ENCODE data around the gene SLC8A1.

SLC8A1 gene

GRCh38 chr2:40258135-40258457 lies 193.8 kb downstream of the SLC8A1 start:
- no peak for ATAC-seq
- TF ChIP-seq ZNF70 (CRISPR knock-in tag; IDR thresholded peaks at IDR 0.05) (no peak), ESRRG (CRISPR knock-in tag; IDR thresholded peaks at IDR 0.05) (no peak), ZC3H10 (CRISPR knock-in tag; IDR thresholded peaks at IDR 0.05) (no peak), CSDC2 (CRISPR knock-in tag; IDR thresholded peaks at IDR 0.05) (no peak), ZNF565 (CRISPR knock-in tag; conservative IDR thresholded peaks at IDR 0.05; ENCODE audit: low read depth) (no peak), TOX (CRISPR knock-in tag; IDR thresholded peaks at IDR 0.05; ENCODE audit: borderline replicate concordance) (no peak), RARB (CRISPR knock-in tag; IDR thresholded peaks at IDR 0.05) (no peak), ZNF8 (CRISPR knock-in tag; IDR thresholded peaks at IDR 0.05) (no peak), TCF4 (CRISPR knock-in tag; IDR thresholded peaks at IDR 0.05; ENCODE audit: borderline replicate concordance) (no peak), BACH2 (CRISPR knock-in tag; IDR thresholded peaks at IDR 0.05; ENCODE audit: borderline replicate concordance) (no peak), GLIS3 (CRISPR knock-in tag; IDR thresholded peaks at IDR 0.05) (no peak), PPARA (CRISPR knock-in tag; IDR thresholded peaks at IDR 0.05; ENCODE audit: borderline replicate concordance) (no peak), SNAI2 (CRISPR knock-in tag; IDR thresholded peaks at IDR 0.05) (no peak), TSHZ2 (CRISPR knock-in tag; IDR thresholded peaks at IDR 0.05) (no peak), ZFP3 (CRISPR knock-in tag; IDR thresholded peaks at IDR 0.05) (no peak)
- TF ChIP-seq, protein P1, sequence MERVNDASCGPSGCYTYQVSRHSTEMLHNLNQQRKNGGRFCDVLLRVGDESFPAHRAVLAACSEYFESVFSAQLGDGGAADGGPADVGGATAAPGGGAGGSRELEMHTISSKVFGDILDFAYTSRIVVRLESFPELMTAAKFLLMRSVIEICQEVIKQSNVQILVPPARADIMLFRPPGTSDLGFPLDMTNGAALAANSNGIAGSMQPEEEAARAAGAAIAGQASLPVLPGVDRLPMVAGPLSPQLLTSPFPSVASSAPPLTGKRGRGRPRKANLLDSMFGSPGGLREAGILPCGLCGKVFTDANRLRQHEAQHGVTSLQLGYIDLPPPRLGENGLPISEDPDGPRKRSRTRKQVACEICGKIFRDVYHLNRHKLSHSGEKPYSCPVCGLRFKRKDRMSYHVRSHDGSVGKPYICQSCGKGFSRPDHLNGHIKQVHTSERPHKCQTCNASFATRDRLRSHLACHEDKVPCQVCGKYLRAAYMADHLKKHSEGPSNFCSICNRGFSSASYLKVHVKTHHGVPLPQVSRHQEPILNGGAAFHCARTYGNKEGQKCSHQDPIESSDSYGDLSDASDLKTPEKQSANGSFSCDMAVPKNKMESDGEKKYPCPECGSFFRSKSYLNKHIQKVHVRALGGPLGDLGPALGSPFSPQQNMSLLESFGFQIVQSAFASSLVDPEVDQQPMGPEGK (CRISPR knock-in tag; IDR thresholded peaks at IDR 0.05; ENCODE audit: borderline replicate concordance), result no peak
- TF ChIP-seq, protein P2, sequence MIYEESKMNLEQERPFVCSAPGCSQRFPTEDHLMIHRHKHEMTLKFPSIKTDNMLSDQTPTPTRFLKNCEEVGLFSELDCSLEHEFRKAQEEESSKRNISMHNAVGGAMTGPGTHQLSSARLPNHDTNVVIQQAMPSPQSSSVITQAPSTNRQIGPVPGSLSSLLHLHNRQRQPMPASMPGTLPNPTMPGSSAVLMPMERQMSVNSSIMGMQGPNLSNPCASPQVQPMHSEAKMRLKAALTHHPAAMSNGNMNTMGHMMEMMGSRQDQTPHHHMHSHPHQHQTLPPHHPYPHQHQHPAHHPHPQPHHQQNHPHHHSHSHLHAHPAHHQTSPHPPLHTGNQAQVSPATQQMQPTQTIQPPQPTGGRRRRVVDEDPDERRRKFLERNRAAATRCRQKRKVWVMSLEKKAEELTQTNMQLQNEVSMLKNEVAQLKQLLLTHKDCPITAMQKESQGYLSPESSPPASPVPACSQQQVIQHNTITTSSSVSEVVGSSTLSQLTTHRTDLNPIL (CRISPR knock-in tag; IDR thresholded peaks at IDR 0.05; ENCODE audit: low read depth), result no peak
- TF ChIP-seq, protein P3, sequence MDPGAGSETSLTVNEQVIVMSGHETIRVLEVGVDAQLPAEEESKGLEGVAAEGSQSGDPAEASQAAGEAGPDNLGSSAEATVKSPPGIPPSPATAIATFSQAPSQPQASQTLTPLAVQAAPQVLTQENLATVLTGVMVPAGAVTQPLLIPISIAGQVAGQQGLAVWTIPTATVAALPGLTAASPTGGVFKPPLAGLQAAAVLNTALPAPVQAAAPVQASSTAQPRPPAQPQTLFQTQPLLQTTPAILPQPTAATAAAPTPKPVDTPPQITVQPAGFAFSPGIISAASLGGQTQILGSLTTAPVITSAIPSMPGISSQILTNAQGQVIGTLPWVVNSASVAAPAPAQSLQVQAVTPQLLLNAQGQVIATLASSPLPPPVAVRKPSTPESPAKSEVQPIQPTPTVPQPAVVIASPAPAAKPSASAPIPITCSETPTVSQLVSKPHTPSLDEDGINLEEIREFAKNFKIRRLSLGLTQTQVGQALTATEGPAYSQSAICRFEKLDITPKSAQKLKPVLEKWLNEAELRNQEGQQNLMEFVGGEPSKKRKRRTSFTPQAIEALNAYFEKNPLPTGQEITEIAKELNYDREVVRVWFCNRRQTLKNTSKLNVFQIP (CRISPR knock-in tag; IDR thresholded peaks at IDR 0.05; ENCODE audit: borderline replicate concordance, low read depth), result no peak
- TF ChIP-seq, protein P4, sequence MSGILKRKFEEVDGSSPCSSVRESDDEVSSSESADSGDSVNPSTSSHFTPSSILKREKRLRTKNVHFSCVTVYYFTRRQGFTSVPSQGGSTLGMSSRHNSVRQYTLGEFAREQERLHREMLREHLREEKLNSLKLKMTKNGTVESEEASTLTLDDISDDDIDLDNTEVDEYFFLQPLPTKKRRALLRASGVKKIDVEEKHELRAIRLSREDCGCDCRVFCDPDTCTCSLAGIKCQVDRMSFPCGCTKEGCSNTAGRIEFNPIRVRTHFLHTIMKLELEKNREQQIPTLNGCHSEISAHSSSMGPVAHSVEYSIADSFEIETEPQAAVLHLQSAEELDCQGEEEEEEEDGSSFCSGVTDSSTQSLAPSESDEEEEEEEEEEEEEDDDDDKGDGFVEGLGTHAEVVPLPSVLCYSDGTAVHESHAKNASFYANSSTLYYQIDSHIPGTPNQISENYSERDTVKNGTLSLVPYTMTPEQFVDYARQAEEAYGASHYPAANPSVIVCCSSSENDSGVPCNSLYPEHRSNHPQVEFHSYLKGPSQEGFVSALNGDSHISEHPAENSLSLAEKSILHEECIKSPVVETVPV (CRISPR knock-in tag; IDR thresholded peaks at IDR 0.05), result no peak

GRCh38 chr2:40257340-40258134 lies 194.4 kb downstream of the SLC8A1 start:
- ATAC-seq, result no peak
- TF ChIP-seq, protein P4 (CRISPR knock-in tag; IDR thresholded peaks at IDR 0.05), result no peak
- TF ChIP-seq CSDC2 (CRISPR knock-in tag; IDR thresholded peaks at IDR 0.05) (no peak), ZNF70 (CRISPR knock-in tag; IDR thresholded peaks at IDR 0.05) (no peak), ZNF565 (CRISPR knock-in tag; conservative IDR thresholded peaks at IDR 0.05; ENCODE audit: low read depth) (no peak), OSR1 (CRISPR knock-in tag; IDR thresholded peaks at IDR 0.05) (no peak), ISL1 (CRISPR knock-in tag; IDR thresholded peaks at IDR 0.05) (no peak), ZFP3 (CRISPR knock-in tag; IDR thresholded peaks at IDR 0.05) (no peak), ZFP30 (CRISPR knock-in tag; IDR thresholded peaks at IDR 0.05) (no peak), PPARA (CRISPR knock-in tag; IDR thresholded peaks at IDR 0.05; ENCODE audit: borderline replicate concordance) (no peak), ARNTL (CRISPR knock-in tag; IDR thresholded peaks at IDR 0.05; ENCODE audit: borderline replicate concordance, low read depth) (no peak), GLIS3 (CRISPR knock-in tag; IDR thresholded peaks at IDR 0.05) (no peak), TOX (CRISPR knock-in tag; IDR thresholded peaks at IDR 0.05; ENCODE audit: borderline replicate concordance) (no peak)

Measured in SK-N-SH treated with all-trans-retinoic acid at 6 μM for 48 hours (cell line).